Stimulated activated CD8-positive, alpha-beta memory T cell treated with anti-CD3 and anti-CD28 coated beads, Interleukin-15, amount 100 ng/mL, for 4 hours (primary cell): ENCODE results near the gene RNF214.

Source experiments
- DNase-seq, 2 donors: peaks; one replicate each; pipeline ENCODE4 v3.0.0-alpha.2; 2020; ENCODE audit warnings: low read depth in 2 of 2

Gene RNF214

GRCh38 chr11:117282956-117283355, 50.5 kb downstream of the RNF214 start:
- DNase-seq: no peak

- no peak for DNase-seq
Observed at GRCh38 chr11:117284053-117284452, 51.6 kb downstream of the RNF214 start.

DNA sequence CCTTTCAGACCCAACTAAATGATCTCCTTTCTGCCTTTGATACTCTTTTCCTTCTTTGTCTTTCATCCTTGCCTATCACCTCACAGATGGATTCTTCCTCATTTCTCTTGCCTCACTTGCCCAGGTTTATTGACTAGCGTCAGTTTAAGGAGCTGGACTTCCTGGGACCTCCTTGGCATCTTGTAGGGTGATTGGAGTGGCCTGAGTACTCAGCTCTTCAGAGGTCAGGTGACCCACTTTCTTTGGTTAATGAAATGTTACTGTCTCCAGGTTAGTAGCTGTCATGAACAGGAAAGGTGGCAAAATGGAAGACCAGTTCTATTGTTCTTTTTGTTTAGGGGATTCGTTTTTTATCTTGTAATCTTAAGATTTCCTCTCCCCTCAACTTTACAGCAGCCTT, 54.1 kb downstream of the RNF214 start:
- no peak for DNase-seq

GRCh38 chr11:117287668-117288067, 55.2 kb downstream of the RNF214 start:
- DNase-seq: no peak

GRCh38 chr11:117289795-117290194, 57.3 kb downstream of the RNF214 start:
- no peak for DNase-seq

- DNase-seq: no peak
Observed at GRCh38 chr11:117290809-117291396, 58.4 kb downstream of the RNF214 start, which contains the start of gene BACE1-AS. BACE1-AS (plus strand) TSS chr11:117291346.

DNA sequence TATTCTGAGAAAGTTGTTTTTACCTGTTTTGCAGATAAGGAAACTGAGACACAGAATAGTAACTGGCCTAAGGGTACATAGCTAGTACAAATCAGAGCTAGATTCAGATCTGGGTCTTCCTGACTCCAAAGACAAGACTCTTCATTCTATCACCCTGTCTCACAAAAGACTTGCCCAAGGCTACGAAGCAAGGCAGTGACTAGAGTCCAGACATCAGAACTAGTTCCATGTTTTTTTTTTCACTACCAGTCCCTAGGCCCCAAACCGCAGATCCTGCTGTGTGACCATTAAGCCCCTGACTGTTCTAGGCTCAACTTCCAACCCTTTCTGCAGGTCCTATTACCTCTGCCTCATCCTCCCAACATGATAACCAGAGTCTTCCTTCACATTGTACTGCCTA, 60.1 kb downstream of the RNF214 start:
- no peak for DNase-seq

- no peak for DNase-seq
Observed at GRCh38 chr11:117295438-117296137, 63.1 kb downstream of the RNF214 start.

GRCh38 chr11:117296881-117297280, 64.4 kb downstream of the RNF214 start:
- no peak for DNase-seq

GRCh38 chr11:117298195-117298594, 65.7 kb downstream of the RNF214 start:
- DNase-seq: no peak

DNA sequence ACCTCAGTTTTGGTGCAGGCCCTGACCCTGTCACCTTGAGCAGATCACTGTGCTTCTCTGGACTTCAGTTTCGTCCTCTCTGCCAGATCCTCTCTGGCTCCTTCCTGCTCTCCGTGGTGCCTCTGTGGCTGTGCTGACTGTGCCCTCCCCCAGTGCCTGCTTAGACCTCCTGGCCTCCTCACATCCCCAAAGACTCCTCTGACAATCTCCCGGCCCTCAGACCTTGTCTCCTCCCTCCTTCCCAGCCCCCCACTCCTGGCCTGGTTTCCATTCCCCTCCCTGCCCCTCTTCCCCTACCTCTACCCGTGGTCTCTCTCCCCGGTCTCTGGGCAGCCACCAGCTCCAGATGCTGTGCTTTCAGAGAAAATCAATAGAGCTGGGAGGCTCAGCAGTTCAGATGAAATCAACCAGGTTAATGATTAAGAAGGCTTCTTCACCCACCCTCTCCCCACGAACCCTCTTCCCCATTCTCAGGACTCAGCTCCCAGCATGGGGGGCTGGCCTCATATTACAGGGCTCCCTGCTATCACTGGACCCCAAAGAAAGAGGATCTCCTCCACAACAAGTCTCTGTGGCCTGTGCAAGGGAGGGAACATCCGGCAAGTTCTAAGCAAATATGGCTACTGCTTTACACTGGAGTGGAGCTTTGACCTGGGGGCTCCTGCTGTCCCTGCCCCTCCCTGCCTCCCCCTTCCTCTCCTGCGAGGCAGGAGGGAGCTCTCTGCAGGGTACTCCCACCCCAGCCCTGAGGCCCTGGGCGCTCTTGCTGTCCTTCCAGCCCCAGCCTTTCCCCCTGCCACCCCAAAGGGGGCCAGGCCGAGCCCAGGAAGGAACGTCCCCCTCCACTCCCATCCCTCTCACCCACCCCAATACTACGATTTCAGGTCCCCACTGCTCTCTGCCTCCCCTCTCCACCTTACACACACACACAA, 67.1 kb downstream of the RNF214 start:
- DNase-seq: no peak

DNA sequence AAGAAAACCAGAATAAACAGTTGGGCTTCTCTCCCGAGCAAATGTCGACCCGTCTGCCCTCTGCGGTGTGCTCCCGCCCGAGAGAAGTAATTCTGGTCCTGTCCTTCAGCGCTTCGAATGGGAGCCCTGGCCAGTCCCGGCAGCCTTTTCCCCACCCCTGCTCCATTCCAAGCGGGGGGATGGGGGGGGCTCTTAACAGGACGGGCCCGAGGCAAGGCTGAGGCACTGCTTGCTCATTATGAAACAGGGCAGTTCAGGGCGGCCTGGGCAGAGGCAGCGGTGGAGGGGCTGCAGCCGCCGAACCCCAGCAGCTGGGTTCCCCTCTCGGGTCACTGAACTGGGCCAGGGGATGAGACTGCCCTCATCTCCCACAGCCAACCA, 67.8 kb downstream of the RNF214 start:
- no peak for DNase-seq

GRCh38 chr11:117300773-117301172, 68.3 kb downstream of the RNF214 start:
- no peak for DNase-seq

DNA sequence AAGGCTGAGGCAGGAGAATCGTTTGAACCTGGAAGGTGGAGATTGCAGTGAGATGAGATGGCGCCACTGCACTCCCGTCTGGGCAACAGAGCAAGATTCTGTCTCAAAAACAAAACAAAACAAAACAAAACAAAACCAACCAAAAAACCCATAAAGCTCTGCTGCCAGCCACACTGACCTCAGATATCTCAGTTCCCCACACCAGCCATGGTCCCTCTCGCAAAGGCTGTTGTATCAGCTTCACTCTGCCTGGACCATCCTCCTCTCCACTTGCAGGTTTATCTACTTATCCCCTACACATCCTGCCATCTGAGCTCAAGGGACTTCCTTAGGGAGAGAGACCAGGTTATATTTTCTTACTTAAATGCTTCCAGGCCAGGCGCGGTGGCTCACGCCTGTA, 69.8 kb downstream of the RNF214 start:
- DNase-seq: no peak

DNA sequence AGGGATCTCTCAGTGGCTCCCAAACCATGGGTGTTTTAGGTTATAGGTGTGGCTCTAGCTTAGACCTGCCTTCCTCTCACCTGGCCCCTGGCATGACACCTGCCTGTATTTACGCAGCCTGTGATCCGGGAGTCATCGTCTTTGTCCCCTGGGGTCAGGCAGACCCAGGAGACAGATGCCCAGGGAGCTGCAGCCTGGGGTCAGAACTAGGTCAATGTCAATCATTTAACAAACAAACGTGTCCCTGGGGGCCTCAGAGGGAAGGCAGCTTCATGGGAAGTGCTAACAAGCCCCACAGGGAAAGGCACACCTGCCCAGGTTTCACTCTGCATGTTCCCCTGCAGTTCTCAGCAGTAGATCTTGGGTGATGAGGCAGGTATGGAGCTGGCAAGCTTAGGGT, 70.6 kb downstream of the RNF214 start:
- no peak for DNase-seq

- DNase-seq: no peak
Observed at GRCh38 chr11:117303646-117304315, 71.3 kb downstream of the RNF214 start.

DNA sequence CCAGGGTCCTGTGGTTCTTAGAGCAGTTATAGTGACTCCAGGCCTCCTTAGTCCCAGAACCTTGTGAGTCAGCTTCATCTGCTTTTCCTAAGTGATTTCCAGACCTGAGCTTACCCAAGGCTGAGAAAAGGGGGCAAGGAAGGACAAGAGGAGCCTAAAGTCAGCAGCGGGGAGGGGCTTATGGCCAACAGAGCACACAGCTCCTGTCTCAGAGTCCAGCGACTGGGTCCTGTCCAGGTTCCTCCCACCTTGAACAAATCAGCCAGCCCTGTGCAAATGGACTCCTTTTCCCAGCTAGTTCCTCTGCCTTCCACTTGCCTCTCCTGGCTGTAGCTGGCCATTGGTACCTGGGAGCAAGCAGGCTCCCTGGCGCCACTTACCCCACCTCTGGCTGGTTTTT, 72.7 kb downstream of the RNF214 start:
- no peak for DNase-seq

DNA sequence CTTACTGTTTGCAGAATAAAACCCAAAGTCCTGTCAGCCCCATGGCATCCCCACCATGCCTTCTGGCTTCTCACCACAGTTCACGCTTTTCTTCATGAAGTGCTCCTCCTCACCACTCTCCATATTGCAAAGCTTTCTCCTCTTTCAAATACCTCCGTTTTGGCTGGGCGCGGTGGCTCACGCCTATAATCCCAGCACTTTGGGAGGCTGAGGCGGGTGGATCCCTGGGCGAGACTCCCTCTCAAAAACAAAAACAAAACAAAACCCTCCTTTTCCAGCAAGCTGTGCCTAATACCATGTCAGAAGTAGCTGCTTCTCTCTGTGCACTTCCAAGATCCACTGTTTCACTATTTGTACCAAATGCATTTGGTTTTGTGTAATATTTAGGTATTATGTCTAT, 76.8 kb downstream of the RNF214 start:
- DNase-seq: no peak

GRCh38 chr11:117313091-117313490, 80.6 kb downstream of the RNF214 start:
- DNase-seq: no peak

- DNase-seq: no peak
Observed at GRCh38 chr11:117313828-117314768, 81.6 kb downstream of the RNF214 start.

- DNase-seq: no peak
Observed at GRCh38 chr11:117314840-117315239, 82.4 kb downstream of the RNF214 start.
